H9 (cell line): ENCODE results near the gene BPIFB1. TPM values are rescaled to one million over a fixed set of nuclear protein-coding genes. Genes with fewer than 3 reads are reported as not detected.

Experiments used
- DNase-seq: peaks from one replicate; pipeline ENCODE4 v3.0.0-alpha.2; 2017
- H2AFZ ChIP-seq: one replicate; pipeline ENCODE4 v1.6.1; 2013; ENCODE audit warnings: mild to moderate bottlenecking, low read length, control low read depth, moderate library complexity
- H2AK5ac ChIP-seq: 2 replicates; pipeline ENCODE4 v1.6.1; 2013; ENCODE audit warnings: low read length, control low read depth, mixed read lengths; ENCODE audit not compliant: insufficient read length
- H2BK120ac ChIP-seq: one replicate; pipeline ENCODE4 v1.6.1; 2013; ENCODE audit warnings: low read depth, mild to moderate bottlenecking, low read length, control low read depth, inconsistent platforms; ENCODE audit not compliant: poor library complexity, severe bottlenecking
- H2BK12ac ChIP-seq: 2 replicates; pipeline ENCODE4 v1.6.1; 2013; ENCODE audit warnings: low read length, control low read depth, mixed read lengths, low read depth; ENCODE audit not compliant: insufficient read length
- H2BK15ac ChIP-seq: 2 replicates; pipeline ENCODE4 v1.6.1; 2013; ENCODE audit warnings: low read depth, low read length, control low read depth
- H2BK20ac ChIP-seq: one replicate; pipeline ENCODE4 v1.6.1; 2013; ENCODE audit warnings: low read depth, mild to moderate bottlenecking, low read length, control low read depth, inconsistent platforms; ENCODE audit not compliant: poor library complexity, severe bottlenecking
- H2BK5ac ChIP-seq: 2 replicates; pipeline ENCODE4 v1.6.1; 2013; ENCODE audit warnings: low read length, control low read depth, mixed read lengths; ENCODE audit not compliant: insufficient read length
- H3K14ac ChIP-seq: 2 replicates; pipeline ENCODE4 v1.6.1; 2013; ENCODE audit warnings: low read length, control low read depth; ENCODE audit not compliant: insufficient read depth
- H3K18ac ChIP-seq: 2 replicates; pipeline ENCODE4 v1.6.1; 2013; ENCODE audit warnings: low read depth, mild to moderate bottlenecking, mixed read lengths, low read length, control low read depth; ENCODE audit not compliant: insufficient read length
- H3K23ac ChIP-seq: 2 replicates; pipeline ENCODE4 v1.6.1; 2013; ENCODE audit warnings: low read length, control low read depth, mixed read lengths, low read depth; ENCODE audit not compliant: insufficient read length
- H3K23me2 ChIP-seq: 2 replicates; pipeline ENCODE4 v1.6.1; 2013; ENCODE audit warnings: low read depth, mild to moderate bottlenecking, mixed read lengths, low read length, control low read depth; ENCODE audit not compliant: insufficient read length, poor library complexity, severe bottlenecking
- H3K27ac ChIP-seq: 2 replicates; pipeline ENCODE4 v1.5.1; 2013; ENCODE audit warnings: low read length, control low read depth, mixed read lengths, low read depth; ENCODE audit not compliant: insufficient read length
- H3K27me3 ChIP-seq: 2 replicates; pipeline ENCODE4 v1.6.1; 2013; ENCODE audit warnings: low read length, control low read depth, inconsistent platforms; ENCODE audit not compliant: insufficient read depth
- H3K4ac ChIP-seq: 2 replicates; pipeline ENCODE4 v1.6.1; 2013; ENCODE audit warnings: low read depth, mild to moderate bottlenecking, control low read depth, inconsistent platforms, low read length, moderate library complexity
- H3K4me1 ChIP-seq: 2 replicates; pipeline ENCODE4 v1.6.1; 2013; ENCODE audit warnings: low read length, control low read depth, inconsistent platforms; ENCODE audit not compliant: insufficient read depth
- H3K4me2 ChIP-seq: 2 replicates; pipeline ENCODE4 v1.6.1; 2013; ENCODE audit warnings: low read length, control low read depth, mixed read lengths; ENCODE audit not compliant: insufficient read length, insufficient read depth
- H3K56ac ChIP-seq: 2 replicates; pipeline ENCODE4 v1.6.1; 2013; ENCODE audit warnings: low read depth, mild to moderate bottlenecking, mixed read lengths, low read length, control low read depth; ENCODE audit not compliant: insufficient read length
- H3K79me1 ChIP-seq: 2 replicates; pipeline ENCODE4 v1.6.1; 2013; ENCODE audit warnings: low read depth, mild to moderate bottlenecking, moderate library complexity, low read length, control low read depth, inconsistent platforms; ENCODE audit not compliant: insufficient read depth, poor library complexity, severe bottlenecking
- H3K79me2 ChIP-seq: 2 replicates; pipeline ENCODE4 v1.6.1; 2013; ENCODE audit warnings: low read length, control low read depth, inconsistent platforms; ENCODE audit not compliant: insufficient read depth
- H3K9ac ChIP-seq: 2 replicates; pipeline ENCODE4 v1.6.1; 2013; ENCODE audit warnings: low read length, control low read depth, mixed read lengths; ENCODE audit not compliant: insufficient read length; ENCODE audit errors: extremely low read depth
- H3K9me3 ChIP-seq: one replicate; pipeline ENCODE4 v1.6.1; 2013; ENCODE audit warnings: low read depth, low read length, inconsistent platforms; ENCODE audit not compliant: control insufficient read depth
- H3T11ph ChIP-seq: one replicate; pipeline ENCODE4 v1.6.1; 2013; ENCODE audit warnings: mild to moderate bottlenecking, low read length, control low read depth, inconsistent platforms
- H4K20me1 ChIP-seq: one replicate; pipeline ENCODE4 v1.6.1; 2013; ENCODE audit not compliant: control insufficient read depth, insufficient read length, insufficient read depth
- H4K5ac ChIP-seq: 2 replicates; pipeline ENCODE4 v1.6.1; 2013; ENCODE audit warnings: low read depth, mild to moderate bottlenecking, mixed read lengths, low read length, control low read depth; ENCODE audit not compliant: insufficient read length
- H4K8ac ChIP-seq: replicated peaks from 2 replicates; pipeline ENCODE4 v1.6.1; 2013; ENCODE audit warnings: low read length, control low read depth, mixed read lengths, low read depth; ENCODE audit not compliant: insufficient read length
- H4K91ac ChIP-seq: 2 replicates; pipeline ENCODE4 v1.6.1; 2013; ENCODE audit warnings: low read depth, mild to moderate bottlenecking, moderate library complexity, mixed read lengths, low read length, control low read depth; ENCODE audit not compliant: insufficient read length
- H3K27ac Mint-ChIP-seq, 3 experiments: 2 replicates in 2 of 3; 3 replicates in 1 of 3; pipeline ENCODE4 v1.8.0; 2020 to 2021; ENCODE audit warnings: mixed read lengths in 3 of 3, mild to moderate bottlenecking in 1 of 3, moderate library complexity in 1 of 3
- H3K27me3 Mint-ChIP-seq: 2 replicates; pipeline ENCODE4 v1.8.0; 2021; ENCODE audit warnings: low read depth, mild to moderate bottlenecking, moderate library complexity, mixed read lengths
- H3K36me3 Mint-ChIP-seq, 3 experiments: 2 replicates in 2 of 3; 3 replicates in 1 of 3; pipeline ENCODE4 v1.8.0; 2020 to 2021; ENCODE audit warnings: low read depth in 3 of 3, mixed read lengths in 3 of 3; ENCODE audit not compliant: insufficient read depth in 1 of 3
- H3K4me1 Mint-ChIP-seq, 2 experiments: 2 replicates each; pipeline ENCODE4 v1.8.0; 2020; ENCODE audit warnings: mixed read lengths in 2 of 2
- H3K4me3 Mint-ChIP-seq, 2 experiments: 2 replicates in 1 of 2; 3 replicates in 1 of 2; pipeline ENCODE4 v1.8.0; 2020 to 2021; ENCODE audit warnings: mild to moderate bottlenecking in 2 of 2, mixed read lengths in 2 of 2, moderate library complexity in 1 of 2
- H3K9me3 Mint-ChIP-seq, 2 experiments: 2 replicates in 1 of 2; 3 replicates in 1 of 2; pipeline ENCODE4 v1.8.0; 2020; ENCODE audit warnings: mild to moderate bottlenecking in 2 of 2, mixed read lengths in 2 of 2, moderate library complexity in 1 of 2
- CTCF ChIP-seq: fragments of 200-600 bp; sonication (generic); conservative IDR thresholded peaks from 3 replicates; pipeline ENCODE4 v1.8.0; 2021; ENCODE audit warnings: antibody characterized with exemption, mild to moderate bottlenecking
- WGBS: extraction: QIAGEN DNeasy Blood & Tissue Kit; methylation state at CpG from one replicate; pipeline ENCODE4 v1.1.7; 2013; ENCODE audit warnings: missing lambda C conversion rate, low lambda C conversion rate, mixed read lengths; ENCODE audit not compliant: insufficient read length; ENCODE audit errors: extremely low coverage; 5-methylcytosine and 5-hydroxymethylcytosine counted together
- total RNA-seq: library from RNA; stranded (reverse); gene quantifications from 2 replicates; pipeline ENCODE4 v1.2.1, GENCODE V29; 2021

Gene BPIFB1
- total RNA-seq, 1 experiment from 2014 or later: not detected

- Histone ChIP-seq H3K9me3 (no peaks in the 10 kb centered on the region), H4K20me1 (no peaks in the 10 kb centered on the region), H3K27me3 (no peaks in the 10 kb centered on the region), H3K4me1 (no peaks in the 10 kb centered on the region), H3K23me2 (no peaks in the 10 kb centered on the region), H3K27ac (no peak overlapping the region), H3K79me2 (no peaks in the 10 kb centered on the region), H4K91ac (no peak overlapping the region), H2AFZ (no peak overlapping the region), H2AK5ac (no peak overlapping the region), H3K79me1 (no peaks in the 10 kb centered on the region), H2BK15ac (no peak overlapping the region), H3K4ac (no peak overlapping the region), H2BK20ac (no peak overlapping the region), H3K18ac (no peak overlapping the region), H3T11ph (no peak overlapping the region), H3K9ac (no peak overlapping the region), H3K56ac (no peak overlapping the region), H2BK120ac (no peak overlapping the region), H3K4me2 (no peak overlapping the region), H4K5ac (no peak overlapping the region), H3K23ac (no peak overlapping the region), H3K14ac (no peak overlapping the region), H2BK5ac (no peak overlapping the region), H4K8ac (no peak overlapping the region), H2BK12ac (no peak overlapping the region)
- TF ChIP-seq CTCF: no peak
- WGBS: no CpG with 5 or more reads among the region's 7 CpGs
- no peak for DNase-seq
- Mint-ChIP-seq H3K9me3 (no peaks in the 10 kb centered on the region; a peak in 1 of 5 replicates), H3K27ac (no peak overlapping the region), H3K4me1 (no peaks in the 10 kb centered on the region), H3K27me3 (peaks cover 22% of the 10 kb centered on the region), H3K4me3 (no peak overlapping the region), H3K36me3 (no peaks in the 10 kb centered on the region)
These were observed 40.5 kb upstream of the BPIFB1 start for GRCh38 chr20:33242319-33243100.
